HG03066 (cell line): ENCODE measurements around the gene ATP13A1.
"Not testable (repeated sequence)": the region's sequence is repeated elsewhere in the genome, so short reads cannot be mapped to it uniquely, and the experiment has no call there.

ENCODE experiments used
- ATAC-seq: cut with Tn5 transposase; IDR thresholded peaks from one replicate; pipeline ENCODE4 v1.9.1; 2021; ENCODE audit warnings: low read depth; ENCODE audit not compliant: unreplicated experiment

ATP13A1 gene

GRCh38 chr19:19626516-19627472 lies 36.7 kb downstream of the ATP13A1 start:
- no peak for ATAC-seq

DNA sequence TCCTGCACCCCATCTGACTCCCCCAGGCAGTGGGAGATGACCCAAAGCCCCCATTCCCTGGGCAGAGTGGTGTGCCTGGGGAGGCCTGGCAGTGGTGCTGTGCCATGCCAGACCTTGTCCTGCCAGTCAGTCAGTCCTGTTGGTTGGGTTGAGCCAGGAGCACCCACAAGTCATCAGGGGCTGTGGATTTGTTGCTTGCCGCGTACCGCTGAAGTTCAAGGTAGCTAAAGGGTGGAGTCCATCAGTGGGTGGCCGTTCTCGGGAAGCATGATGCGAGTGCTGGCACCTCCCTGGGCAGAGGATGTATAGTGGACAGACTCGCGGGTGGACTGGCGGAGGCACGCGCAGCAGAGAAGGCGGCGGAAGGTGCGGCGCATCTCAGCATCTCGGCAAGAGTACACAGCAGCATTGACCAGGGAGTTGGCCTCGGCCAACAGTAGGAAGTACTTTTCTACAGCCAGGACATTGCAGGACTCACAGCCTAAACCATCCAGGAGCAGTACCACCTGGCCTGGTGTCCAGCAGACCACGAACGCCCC lies 39.4 kb downstream of the ATP13A1 start:
- ATAC-seq: no peak

DNA sequence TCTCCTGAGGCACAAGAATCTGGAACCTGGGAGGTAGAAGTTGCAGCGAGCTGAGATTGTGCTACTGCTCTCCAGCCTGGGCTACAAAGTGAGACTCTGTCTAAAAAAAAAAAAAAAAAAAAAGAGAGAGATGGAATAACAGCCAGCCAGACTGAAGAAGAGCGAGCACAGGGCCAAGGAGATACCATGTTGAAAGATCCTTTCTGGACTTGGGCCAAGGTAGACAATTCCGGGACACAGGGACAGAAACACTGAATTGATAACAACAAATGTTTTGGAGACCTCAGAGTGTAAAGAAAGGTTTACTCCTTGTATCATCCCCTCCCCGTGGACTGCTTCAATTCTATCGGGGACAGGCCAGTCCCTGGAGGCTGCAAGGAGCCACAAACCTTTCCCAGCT lies 40.1 kb downstream of the ATP13A1 start:
- no peak for ATAC-seq

- no peak for ATAC-seq
Measured at GRCh38 chr19:19619849-19620210, 43.6 kb downstream of the ATP13A1 start.

DNA sequence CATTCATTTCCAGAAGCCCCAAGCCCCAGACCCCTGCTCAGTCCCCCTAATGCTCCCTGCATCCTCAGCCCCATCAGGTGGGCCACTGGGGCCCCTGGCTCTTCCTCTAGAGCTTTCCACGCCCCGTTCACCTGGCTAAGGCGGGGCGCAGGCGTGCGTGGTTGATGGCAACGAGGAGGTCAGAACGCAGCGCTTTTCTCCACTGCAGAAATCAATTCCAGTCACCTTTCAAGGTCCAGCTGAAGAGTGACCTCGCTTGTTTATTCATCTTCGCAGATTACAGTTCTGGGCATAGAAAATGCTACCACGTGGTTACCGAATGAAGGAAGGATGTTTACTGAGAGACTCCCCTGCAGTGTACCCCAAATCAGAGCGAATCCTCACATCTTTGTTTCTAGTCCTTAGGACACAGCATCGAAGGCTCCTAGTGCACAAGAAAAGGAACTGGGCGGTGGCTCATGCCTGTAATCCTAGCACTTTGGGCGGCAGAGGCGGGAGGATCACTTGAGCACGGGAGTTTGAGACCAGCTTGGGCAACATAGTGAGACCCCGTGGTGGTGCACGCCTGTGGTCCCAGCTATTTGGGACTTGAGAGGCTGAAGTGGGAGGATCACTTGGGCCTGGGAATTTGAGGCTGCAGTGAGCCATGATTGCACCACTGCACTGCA lies 44.2 kb downstream of the ATP13A1 start:
- ATAC-seq: no peak

DNA sequence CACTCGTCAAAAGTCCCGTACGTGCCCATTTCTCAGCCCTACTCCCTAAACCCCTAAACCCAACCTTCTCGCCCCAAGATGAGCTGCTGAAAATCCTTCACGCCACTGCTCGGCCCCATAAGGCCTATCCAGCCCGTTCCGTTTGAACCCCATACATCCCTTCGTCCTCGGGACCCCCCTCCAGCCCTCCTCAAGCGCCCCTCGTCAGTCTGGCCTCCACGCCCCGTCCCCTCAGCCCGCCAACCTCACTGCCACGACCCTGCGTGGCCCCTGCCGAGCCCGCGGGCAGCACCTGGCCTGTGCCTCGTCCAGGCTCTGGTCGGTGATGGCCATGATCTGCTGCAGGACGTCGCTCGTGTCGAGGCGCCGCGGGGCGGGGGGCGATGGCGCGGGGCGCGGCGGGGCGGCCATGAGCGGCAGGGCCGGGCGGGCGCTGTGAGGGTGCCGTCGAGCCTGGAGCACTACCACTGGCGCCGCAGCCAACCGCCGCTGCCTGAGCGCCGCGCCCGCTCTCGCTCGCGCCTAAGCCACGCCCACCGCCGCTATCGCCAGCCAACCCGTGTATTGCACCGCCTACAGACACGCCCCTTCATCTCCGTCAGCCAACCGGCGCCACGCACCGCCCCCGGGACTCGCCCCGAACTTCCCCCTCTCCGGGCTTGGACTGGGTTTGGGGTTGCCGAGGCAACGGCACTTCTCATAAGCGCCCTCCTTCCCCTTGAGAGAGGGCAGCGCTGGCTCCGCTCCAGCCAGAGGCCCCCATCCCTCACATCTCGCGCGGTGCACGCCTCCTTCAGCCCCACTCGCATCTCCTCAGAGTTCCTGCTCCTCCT lies 45.0 kb downstream of the ATP13A1 start, which contains the start of gene PBX4:
Gene PBX4, minus strand, starts transcription at position 469 of the 833 bp plus-strand sequence. Its CDS starts 58 bp downstream, at position 411.
- ATAC-seq: peak; percentile 94

GRCh38 chr19:19615086-19615485 lies 48.4 kb downstream of the ATP13A1 start:
- no peak for ATAC-seq

DNA sequence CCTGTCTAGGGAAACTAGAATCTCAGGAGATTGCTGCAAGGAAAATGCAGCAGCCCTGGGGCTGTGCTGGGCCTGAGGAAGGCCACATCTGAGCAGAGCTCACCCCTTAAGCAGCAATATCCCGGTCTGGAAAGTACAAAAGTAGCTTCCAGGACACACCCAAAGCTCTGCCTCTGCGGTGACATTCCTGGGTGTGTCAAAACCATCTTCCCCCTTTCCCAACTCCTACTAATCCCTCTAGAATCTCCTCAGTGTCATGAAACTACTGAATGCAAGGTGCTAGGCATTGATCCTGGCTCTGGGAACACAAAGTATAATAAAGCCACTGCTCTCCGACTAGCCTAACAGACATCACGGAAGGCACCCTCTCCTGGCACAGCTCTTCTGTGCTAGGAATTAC lies 50.0 kb downstream of the ATP13A1 start:
- ATAC-seq: no peak

DNA sequence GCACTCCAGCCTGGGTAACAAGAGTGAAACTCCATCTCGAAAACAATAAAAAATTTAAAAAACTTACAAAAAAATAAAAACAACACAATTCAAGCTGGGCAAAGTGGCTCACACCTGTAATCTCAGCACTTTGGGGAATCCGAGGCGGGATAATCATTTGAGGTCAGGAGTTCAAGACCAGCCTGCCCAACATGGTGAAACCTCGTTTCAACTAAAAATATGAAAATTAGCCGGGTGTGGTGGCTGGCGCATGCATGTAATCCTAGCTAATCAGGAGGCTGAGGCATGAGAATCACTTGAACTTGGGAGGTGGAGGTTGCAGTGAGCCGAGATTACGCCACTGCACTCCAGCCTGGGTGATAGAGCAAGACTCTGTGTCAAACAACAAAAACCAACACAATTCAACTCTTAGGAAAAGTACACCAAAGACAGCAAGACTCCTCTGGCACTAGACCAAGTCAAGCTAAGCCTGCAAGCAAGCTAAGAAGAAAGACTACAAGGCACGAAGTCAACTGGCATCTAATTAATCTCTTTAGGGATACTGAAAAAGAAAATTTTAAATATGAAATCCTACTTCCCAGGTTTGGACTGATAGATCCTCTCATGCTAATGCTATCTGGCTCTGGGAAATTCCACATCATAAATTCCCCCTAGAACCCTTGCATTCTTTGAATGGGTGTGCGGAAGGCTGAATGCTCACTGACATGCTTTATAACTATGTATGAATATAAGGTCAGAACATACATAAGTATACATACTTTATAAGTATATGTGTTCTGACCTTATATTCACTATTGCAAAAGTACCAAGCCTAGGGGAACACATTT lies 52.9 kb downstream of the ATP13A1 start:
- no peak for ATAC-seq

DNA sequence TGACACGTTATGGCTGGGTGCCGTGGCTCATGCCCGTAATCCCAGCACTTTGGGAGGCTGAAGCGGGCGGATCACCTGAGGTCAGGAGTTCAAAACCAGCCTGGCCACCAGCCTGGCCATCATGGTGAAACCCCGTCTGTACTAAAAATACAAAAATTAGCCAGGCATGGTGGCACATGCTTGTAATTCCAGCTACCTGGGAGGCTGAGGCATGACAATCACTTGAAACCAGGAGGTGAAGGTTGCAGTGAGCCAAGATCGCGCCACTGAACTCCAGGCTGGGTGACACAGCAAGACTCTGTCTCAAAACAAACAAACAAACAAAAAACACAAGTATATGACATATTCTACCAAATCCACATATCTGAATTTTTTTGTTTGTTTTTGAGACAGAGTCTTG lies 56.8 kb downstream of the ATP13A1 start:
- ATAC-seq: not testable (repeated sequence)

GRCh38 chr19:19606021-19606420 lies 57.5 kb downstream of the ATP13A1 start:
- no peak for ATAC-seq

GRCh38 chr19:19602713-19603324 lies 60.7 kb downstream of the ATP13A1 start:
- no peak for ATAC-seq

- ATAC-seq: no peak
Measured at GRCh38 chr19:19602136-19602712, 61.3 kb downstream of the ATP13A1 start.

- ATAC-seq: no peak
Measured at GRCh38 chr19:19600793-19601330, 62.6 kb downstream of the ATP13A1 start.

DNA sequence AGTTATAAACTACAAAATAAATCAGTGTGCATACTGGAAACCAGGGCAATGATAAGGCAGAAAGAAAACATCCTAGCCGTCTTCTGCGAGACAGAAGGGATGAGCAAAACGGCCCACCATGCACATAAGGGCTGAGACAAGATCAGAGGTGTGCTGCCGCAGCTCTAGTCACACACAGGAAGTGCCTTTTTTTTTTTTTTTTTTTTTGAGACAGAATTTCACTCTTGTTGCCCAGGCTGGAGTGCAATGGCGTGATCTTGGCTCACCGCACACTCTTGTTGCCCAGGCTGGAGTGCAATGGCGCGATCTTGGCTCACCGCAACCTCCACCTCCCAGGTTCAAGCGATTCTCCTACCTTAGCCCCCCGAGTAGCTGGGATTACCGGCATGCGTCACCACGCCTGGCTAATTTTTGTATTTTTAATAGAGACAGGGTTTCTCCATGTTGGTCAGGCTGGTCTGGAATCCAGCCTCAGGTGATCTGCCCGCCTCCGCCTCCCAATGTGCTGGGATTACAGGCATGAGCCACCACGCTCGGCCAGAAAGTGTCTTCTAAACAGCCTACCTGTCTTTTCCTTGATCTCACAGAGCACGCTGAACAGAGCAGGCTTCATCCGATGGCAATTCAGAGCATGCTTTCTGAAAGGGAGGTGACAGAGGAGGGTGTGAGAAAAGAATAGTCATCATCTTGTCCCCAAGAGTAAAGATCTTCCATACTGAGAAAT lies 64.6 kb downstream of the ATP13A1 start:
- not testable (repeated sequence) for ATAC-seq

DNA sequence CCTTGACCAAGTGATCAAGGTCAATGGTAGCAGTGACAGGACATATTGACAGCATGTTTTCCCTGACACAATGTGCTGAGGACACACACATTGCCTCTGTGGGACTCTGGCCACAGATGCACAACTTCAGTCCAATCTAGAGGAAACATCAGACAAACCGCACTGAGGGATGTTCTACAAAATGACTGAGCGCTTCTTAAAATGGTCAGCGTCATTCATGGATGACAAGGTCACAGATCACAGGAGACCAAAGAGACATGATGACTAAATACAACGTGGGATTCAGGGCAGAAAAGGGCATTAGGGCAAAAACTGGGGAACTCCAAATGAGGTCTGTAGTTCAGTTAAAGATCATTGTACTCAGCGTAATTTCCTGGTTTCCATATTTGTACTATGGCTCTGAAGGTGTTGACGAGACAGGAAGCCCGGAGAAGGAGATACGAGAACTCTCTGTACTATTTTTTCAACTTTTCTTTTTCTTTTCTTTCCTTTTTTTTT lies 65.6 kb downstream of the ATP13A1 start:
- peak; percentile 67 for ATAC-seq
